WTC11 (cell line): ENCODE results near the gene TPCN2. TPM values are rescaled to one million over a fixed set of nuclear protein-coding genes. Genes with fewer than 3 reads are reported as not detected.

Experiments
- ATAC-seq: fragments of 200-7000 bp; cut with Tn5 transposase; 2 replicates; pipeline ENCODE4 v1.10.0; 2021; ENCODE audit warnings: mild to moderate bottlenecking, moderate library complexity
- CTCF ChIA-PET: fragments of 300-600 bp; sonication (Branson Sonifier 250); formaldehyde crosslinking; loops from one replicate; lab custom pipeline; 2021; ENCODE audit warnings: antibody characterized with exemption; lab: Charles Lee
- POLR2A ChIA-PET: fragments of 350-600 bp; sonication (Branson Sonifier 250); formaldehyde crosslinking; loops from one replicate; lab custom pipeline; 2021; ENCODE audit warnings: antibody characterized with exemption; lab: Charles Lee
- DNase-seq: peaks from one replicate; pipeline ENCODE4 v3.0.0; 2021; ENCODE audit warnings: low spot score
- H3K27ac Mint-ChIP-seq: 2 replicates; pipeline ENCODE4 v1.8.0; 2021; ENCODE audit warnings: mixed read lengths
- H3K27me3 Mint-ChIP-seq: 2 replicates; pipeline ENCODE4 v1.8.0; 2021; ENCODE audit warnings: low read depth, mild to moderate bottlenecking, moderate library complexity, mixed read lengths
- H3K36me3 Mint-ChIP-seq: 2 replicates; pipeline ENCODE4 v1.8.0; 2021; ENCODE audit warnings: mixed read lengths
- H3K4me1 Mint-ChIP-seq: 2 replicates; pipeline ENCODE4 v1.8.0; 2022; ENCODE audit warnings: mixed read lengths
- H3K4me3 Mint-ChIP-seq: 2 replicates; pipeline ENCODE4 v1.8.0; 2021; ENCODE audit warnings: mild to moderate bottlenecking, moderate library complexity, mixed read lengths
- H3K9me3 Mint-ChIP-seq: 2 replicates; pipeline ENCODE4 v1.8.0; 2021; ENCODE audit warnings: mixed read lengths
- CBFB ChIP-seq: sonication (generic); formaldehyde crosslinking; IDR thresholded peaks from 2 replicates; pipeline ENCODE4 v1.8.1; 2022; ENCODE audit warnings: mild to moderate bottlenecking, low read depth, missing genetic modification reagents
- ELF4 ChIP-seq: sonication (generic); formaldehyde crosslinking; IDR thresholded peaks from 2 replicates; pipeline ENCODE4 v1.8.1; 2022; ENCODE audit warnings: low read depth, mild to moderate bottlenecking, moderate library complexity, missing genetic modification reagents
- EMX1 ChIP-seq: fragments of 250-450 bp; sonication (Bioruptor Pico); IDR thresholded peaks from 2 replicates; pipeline ENCODE4 v1.8.0; 2021; ENCODE audit warnings: mild to moderate bottlenecking
- ESRRA ChIP-seq: sonication (generic); formaldehyde crosslinking; IDR thresholded peaks from 2 replicates; pipeline ENCODE4 v1.8.1; 2022; ENCODE audit warnings: mild to moderate bottlenecking, missing genetic modification reagents, borderline replicate concordance
- JAZF1 ChIP-seq: fragments of 250-450 bp; sonication (Bioruptor Pico); IDR thresholded peaks from 2 replicates; pipeline ENCODE4 v1.9.0; 2021; ENCODE audit warnings: moderate library complexity, mild to moderate bottlenecking, inconsistent platforms
- NFATC4 ChIP-seq: fragments of 250-450 bp; sonication (Bioruptor Pico); IDR thresholded peaks from 2 replicates; pipeline ENCODE4 v1.9.0; 2021; ENCODE audit warnings: mild to moderate bottlenecking
- NR3C1 ChIP-seq: sonication (generic); formaldehyde crosslinking; conservative IDR thresholded peaks from 2 replicates; pipeline ENCODE4 v1.8.1; 2023; ENCODE audit warnings: low read depth, mild to moderate bottlenecking, missing genetic modification reagents
- RELA ChIP-seq: sonication (generic); formaldehyde crosslinking; IDR thresholded peaks from 2 replicates; pipeline ENCODE4 v1.8.1; 2022; ENCODE audit warnings: missing genetic modification reagents, mild to moderate bottlenecking, borderline replicate concordance
- SOX15 ChIP-seq: fragments of 250-450 bp; sonication (Bioruptor Pico); IDR thresholded peaks from 2 replicates; pipeline ENCODE4 v1.9.0; 2021; ENCODE audit warnings: mild to moderate bottlenecking
- TCF7 ChIP-seq: sonication (generic); formaldehyde crosslinking; IDR thresholded peaks from 2 replicates; pipeline ENCODE4 v1.8.0; 2022; ENCODE audit warnings: mild to moderate bottlenecking, low read depth, missing genetic modification reagents, moderate library complexity
- ZBTB21 ChIP-seq: sonication (generic); formaldehyde crosslinking; IDR thresholded peaks from 2 replicates; pipeline ENCODE4 v1.8.1; 2023; ENCODE audit warnings: mild to moderate bottlenecking, missing genetic modification reagents, borderline replicate concordance
- ZNF121 ChIP-seq: sonication (generic); formaldehyde crosslinking; IDR thresholded peaks from 2 replicates; pipeline ENCODE4 v1.8.0; 2023; ENCODE audit warnings: missing genetic modification reagents
- ZNF263 ChIP-seq: sonication (generic); formaldehyde crosslinking; IDR thresholded peaks from 2 replicates; pipeline ENCODE4 v1.8.1; 2022; ENCODE audit warnings: low read depth, mild to moderate bottlenecking, moderate library complexity, missing genetic modification reagents
- ZNF423 ChIP-seq: fragments of 250-450 bp; sonication (Bioruptor Pico); IDR thresholded peaks from 2 replicates; pipeline ENCODE4 v2.1.2; 2022; ENCODE audit warnings: mild to moderate bottlenecking, moderate library complexity
- total RNA-seq: library from RNA; stranded (reverse); gene quantifications from 3 replicates; pipeline ENCODE4 v1.2.3, GENCODE V29; 2021
- TF ChIP-seq, protein P1 (sequence below): sonication (generic); formaldehyde crosslinking; IDR thresholded peaks from 2 replicates; pipeline ENCODE4 v1.8.1; 2022; ENCODE audit warnings: mild to moderate bottlenecking, moderate library complexity, missing genetic modification reagents
- TF ChIP-seq, protein P2 (sequence below): sonication (generic); formaldehyde crosslinking; IDR thresholded peaks from 2 replicates; pipeline ENCODE4 v1.8.1; 2023; ENCODE audit warnings: mild to moderate bottlenecking, moderate library complexity, missing genetic modification reagents
- TF ChIP-seq, protein P3 (sequence below): sonication (generic); formaldehyde crosslinking; IDR thresholded peaks from 2 replicates; pipeline ENCODE4 v1.8.0; 2022; ENCODE audit warnings: mild to moderate bottlenecking, missing genetic modification reagents
- TF ChIP-seq, protein P4 (sequence below): fragments of 250-450 bp; sonication (Bioruptor Pico); IDR thresholded peaks from 2 replicates; pipeline ENCODE4 v1.9.0; 2021; ENCODE audit warnings: mild to moderate bottlenecking, borderline replicate concordance
- TF ChIP-seq, protein P5 (sequence below): sonication (generic); formaldehyde crosslinking; IDR thresholded peaks from 2 replicates; pipeline ENCODE4 v1.8.1; 2023; ENCODE audit warnings: mild to moderate bottlenecking, missing genetic modification reagents, moderate library complexity
- TF ChIP-seq, protein P6 (sequence below): sonication (generic); formaldehyde crosslinking; IDR thresholded peaks from 2 replicates; pipeline ENCODE4 v1.8.0; 2022; ENCODE audit warnings: mild to moderate bottlenecking, missing genetic modification reagents
- TF ChIP-seq, protein P7 (sequence below): fragments of 250-450 bp; sonication (Bioruptor Pico); IDR thresholded peaks from 2 replicates; pipeline ENCODE4 v1.8.0; 2021; ENCODE audit warnings: mild to moderate bottlenecking
- TF ChIP-seq, protein P8 (sequence below): fragments of 250-450 bp; sonication (Bioruptor Pico); IDR thresholded peaks from 2 replicates; pipeline ENCODE4 v1.9.0; 2021; ENCODE audit warnings: moderate library complexity, mild to moderate bottlenecking, inconsistent platforms, borderline replicate concordance

TPCN2 gene
- total RNA-seq, 1 experiment from 2014 or later: 24.6 TPM

DNA sequence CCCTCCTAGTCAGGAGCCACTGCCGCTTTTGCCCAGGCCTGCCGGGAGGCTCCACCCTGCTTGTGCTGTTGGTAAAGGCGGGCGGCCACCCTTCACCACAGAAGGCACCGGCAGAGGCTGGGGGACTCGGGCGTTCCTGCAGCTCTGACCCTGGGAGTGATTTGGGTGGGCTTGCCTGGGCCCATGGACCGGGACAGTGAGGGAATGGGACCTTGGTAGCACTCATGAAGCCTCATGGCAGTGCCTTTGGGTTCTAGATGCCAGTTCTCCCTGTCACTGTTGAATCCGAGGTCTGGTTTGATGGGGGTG lies 4.4 kb downstream of the TPCN2 start:
- H3K36me3 Mint-ChIP-seq: peaks cover 2% of the 10 kb centered on the region; the same call in 1 of the 2 replicates
- H3K27me3 Mint-ChIP-seq: no peaks in the 10 kb centered on the region
- ChIA-PET POLR2A (no interaction called here), CTCF (no interaction called here)
- H3K4me1 Mint-ChIP-seq: peaks cover 13% of the 10 kb centered on the region
- H3K9me3 Mint-ChIP-seq: no peaks in the 10 kb centered on the region
- no peak for TF ChIP-seq ZNF423 (CRISPR knock-in tag)
- TF ChIP-seq, protein P1, sequence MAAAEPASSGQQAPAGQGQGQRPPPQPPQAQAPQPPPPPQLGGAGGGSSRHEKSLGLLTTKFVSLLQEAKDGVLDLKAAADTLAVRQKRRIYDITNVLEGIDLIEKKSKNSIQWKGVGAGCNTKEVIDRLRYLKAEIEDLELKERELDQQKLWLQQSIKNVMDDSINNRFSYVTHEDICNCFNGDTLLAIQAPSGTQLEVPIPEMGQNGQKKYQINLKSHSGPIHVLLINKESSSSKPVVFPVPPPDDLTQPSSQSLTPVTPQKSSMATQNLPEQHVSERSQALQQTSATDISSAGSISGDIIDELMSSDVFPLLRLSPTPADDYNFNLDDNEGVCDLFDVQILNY (CRISPR knock-in tag): no peak
- TF ChIP-seq, protein P2, sequence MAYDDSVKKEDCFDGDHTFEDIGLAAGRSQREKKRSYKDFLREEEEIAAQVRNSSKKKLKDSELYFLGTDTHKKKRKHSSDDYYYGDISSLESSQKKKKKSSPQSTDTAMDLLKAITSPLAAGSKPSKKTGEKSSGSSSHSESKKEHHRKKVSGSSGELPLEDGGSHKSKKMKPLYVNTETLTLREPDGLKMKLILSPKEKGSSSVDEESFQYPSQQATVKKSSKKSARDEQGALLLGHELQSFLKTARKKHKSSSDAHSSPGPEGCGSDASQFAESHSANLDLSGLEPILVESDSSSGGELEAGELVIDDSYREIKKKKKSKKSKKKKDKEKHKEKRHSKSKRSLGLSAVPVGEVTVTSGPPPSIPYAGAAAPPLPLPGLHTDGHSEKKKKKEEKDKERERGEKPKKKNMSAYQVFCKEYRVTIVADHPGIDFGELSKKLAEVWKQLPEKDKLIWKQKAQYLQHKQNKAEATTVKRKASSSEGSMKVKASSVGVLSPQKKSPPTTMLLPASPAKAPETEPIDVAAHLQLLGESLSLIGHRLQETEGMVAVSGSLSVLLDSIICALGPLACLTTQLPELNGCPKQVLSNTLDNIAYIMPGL: no peak
- no peak for TF ChIP-seq ZNF263 (CRISPR knock-in tag)
- TF ChIP-seq, protein P3, sequence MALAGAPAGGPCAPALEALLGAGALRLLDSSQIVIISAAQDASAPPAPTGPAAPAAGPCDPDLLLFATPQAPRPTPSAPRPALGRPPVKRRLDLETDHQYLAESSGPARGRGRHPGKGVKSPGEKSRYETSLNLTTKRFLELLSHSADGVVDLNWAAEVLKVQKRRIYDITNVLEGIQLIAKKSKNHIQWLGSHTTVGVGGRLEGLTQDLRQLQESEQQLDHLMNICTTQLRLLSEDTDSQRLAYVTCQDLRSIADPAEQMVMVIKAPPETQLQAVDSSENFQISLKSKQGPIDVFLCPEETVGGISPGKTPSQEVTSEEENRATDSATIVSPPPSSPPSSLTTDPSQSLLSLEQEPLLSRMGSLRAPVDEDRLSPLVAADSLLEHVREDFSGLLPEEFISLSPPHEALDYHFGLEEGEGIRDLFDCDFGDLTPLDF (CRISPR knock-in tag): no peak
- no peak for TF ChIP-seq RELA (CRISPR knock-in tag)
- TF ChIP-seq SOX15: no peak
- TF ChIP-seq TCF7 (CRISPR knock-in tag): no peak
- TF ChIP-seq, protein P4, sequence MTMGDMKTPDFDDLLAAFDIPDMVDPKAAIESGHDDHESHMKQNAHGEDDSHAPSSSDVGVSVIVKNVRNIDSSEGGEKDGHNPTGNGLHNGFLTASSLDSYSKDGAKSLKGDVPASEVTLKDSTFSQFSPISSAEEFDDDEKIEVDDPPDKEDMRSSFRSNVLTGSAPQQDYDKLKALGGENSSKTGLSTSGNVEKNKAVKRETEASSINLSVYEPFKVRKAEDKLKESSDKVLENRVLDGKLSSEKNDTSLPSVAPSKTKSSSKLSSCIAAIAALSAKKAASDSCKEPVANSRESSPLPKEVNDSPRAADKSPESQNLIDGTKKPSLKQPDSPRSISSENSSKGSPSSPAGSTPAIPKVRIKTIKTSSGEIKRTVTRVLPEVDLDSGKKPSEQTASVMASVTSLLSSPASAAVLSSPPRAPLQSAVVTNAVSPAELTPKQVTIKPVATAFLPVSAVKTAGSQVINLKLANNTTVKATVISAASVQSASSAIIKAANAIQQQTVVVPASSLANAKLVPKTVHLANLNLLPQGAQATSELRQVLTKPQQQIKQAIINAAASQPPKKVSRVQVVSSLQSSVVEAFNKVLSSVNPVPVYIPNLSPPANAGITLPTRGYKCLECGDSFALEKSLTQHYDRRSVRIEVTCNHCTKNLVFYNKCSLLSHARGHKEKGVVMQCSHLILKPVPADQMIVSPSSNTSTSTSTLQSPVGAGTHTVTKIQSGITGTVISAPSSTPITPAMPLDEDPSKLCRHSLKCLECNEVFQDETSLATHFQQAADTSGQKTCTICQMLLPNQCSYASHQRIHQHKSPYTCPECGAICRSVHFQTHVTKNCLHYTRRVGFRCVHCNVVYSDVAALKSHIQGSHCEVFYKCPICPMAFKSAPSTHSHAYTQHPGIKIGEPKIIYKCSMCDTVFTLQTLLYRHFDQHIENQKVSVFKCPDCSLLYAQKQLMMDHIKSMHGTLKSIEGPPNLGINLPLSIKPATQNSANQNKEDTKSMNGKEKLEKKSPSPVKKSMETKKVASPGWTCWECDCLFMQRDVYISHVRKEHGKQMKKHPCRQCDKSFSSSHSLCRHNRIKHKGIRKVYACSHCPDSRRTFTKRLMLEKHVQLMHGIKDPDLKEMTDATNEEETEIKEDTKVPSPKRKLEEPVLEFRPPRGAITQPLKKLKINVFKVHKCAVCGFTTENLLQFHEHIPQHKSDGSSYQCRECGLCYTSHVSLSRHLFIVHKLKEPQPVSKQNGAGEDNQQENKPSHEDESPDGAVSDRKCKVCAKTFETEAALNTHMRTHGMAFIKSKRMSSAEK (CRISPR knock-in tag): no peak
- no peak for TF ChIP-seq NFATC4 (CRISPR knock-in tag)
- TF ChIP-seq, protein P5, sequence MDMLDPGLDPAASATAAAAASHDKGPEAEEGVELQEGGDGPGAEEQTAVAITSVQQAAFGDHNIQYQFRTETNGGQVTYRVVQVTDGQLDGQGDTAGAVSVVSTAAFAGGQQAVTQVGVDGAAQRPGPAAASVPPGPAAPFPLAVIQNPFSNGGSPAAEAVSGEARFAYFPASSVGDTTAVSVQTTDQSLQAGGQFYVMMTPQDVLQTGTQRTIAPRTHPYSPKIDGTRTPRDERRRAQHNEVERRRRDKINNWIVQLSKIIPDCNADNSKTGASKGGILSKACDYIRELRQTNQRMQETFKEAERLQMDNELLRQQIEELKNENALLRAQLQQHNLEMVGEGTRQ (CRISPR knock-in tag): no peak
- TF ChIP-seq, protein P6, sequence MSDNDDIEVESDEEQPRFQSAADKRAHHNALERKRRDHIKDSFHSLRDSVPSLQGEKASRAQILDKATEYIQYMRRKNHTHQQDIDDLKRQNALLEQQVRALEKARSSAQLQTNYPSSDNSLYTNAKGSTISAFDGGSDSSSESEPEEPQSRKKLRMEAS (CRISPR knock-in tag): no peak
- TF ChIP-seq CBFB (CRISPR knock-in tag): no peak
- ATAC-seq: no peak
- H3K27ac Mint-ChIP-seq: no peak overlapping the region; the same call in 1 of the 2 replicates
- H3K4me3 Mint-ChIP-seq: no peak overlapping the region
- DNase-seq: no peak

DNA sequence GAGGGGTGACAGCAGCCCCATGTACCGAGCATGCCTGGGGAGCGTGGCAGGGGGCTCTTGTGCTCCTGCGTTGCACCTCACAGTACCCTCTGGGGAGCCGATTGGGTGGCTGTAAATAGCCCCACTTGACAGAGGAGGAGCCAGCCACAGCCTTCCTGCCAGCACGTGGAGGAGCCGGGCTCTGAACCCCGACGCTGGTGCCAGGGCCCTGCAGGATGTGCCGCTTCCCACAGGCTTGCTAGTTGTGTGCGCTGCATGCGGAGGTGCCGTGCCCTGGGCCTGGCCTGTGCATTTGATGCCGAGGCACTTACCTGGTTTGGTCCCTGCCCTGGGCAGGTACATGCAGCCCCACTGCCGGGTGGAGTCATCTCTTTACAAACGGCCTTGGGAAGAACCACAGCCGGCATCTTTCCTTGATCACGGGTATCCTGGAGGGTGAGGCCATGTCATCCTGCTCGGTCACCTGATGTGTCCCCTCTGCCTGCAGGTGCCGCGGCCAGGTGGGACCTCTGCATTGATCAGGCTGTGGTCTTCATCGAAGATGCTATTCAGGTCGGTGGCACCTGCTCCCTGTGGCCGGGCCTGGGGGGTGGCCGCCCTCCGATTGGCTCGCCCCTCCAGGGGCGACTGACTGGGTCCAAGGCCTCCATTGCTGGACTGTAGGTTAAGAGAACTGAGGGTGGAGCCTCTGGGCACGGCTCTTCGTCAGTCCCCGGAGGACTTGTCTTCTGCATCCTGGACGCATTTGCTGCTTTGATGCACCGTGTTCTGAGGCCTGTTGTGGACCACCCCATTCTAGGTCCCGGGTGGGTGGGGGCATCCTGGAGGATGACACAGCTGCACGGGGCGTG lies 5.0 kb downstream of the TPCN2 start:
- Mint-ChIP-seq H3K36me3 (peaks cover 2% of the 10 kb centered on the region; the same call in 1 of the 2 replicates), H3K4me3 (no peak overlapping the region), H3K27ac (no peak overlapping the region; the same call in 1 of the 2 replicates), H3K9me3 (no peaks in the 10 kb centered on the region), H3K27me3 (no peaks in the 10 kb centered on the region), H3K4me1 (peaks cover 10% of the 10 kb centered on the region; the same call in 1 of the 2 replicates)
- ChIA-PET POLR2A (no interaction called here), CTCF (no interaction called here)
- DNase-seq (no peak), ATAC-seq (no peak)
- no peak for TF ChIP-seq ESRRA
- TF ChIP-seq JAZF1 (CRISPR knock-in tag): no peak
- TF ChIP-seq NR3C1 (CRISPR knock-in tag): no peak
- TF ChIP-seq EMX1 (CRISPR knock-in tag): no peak
- no peak for TF ChIP-seq ZBTB21 (CRISPR knock-in tag)
- no peak for TF ChIP-seq ZNF121 (CRISPR knock-in tag)
- TF ChIP-seq, protein P7, sequence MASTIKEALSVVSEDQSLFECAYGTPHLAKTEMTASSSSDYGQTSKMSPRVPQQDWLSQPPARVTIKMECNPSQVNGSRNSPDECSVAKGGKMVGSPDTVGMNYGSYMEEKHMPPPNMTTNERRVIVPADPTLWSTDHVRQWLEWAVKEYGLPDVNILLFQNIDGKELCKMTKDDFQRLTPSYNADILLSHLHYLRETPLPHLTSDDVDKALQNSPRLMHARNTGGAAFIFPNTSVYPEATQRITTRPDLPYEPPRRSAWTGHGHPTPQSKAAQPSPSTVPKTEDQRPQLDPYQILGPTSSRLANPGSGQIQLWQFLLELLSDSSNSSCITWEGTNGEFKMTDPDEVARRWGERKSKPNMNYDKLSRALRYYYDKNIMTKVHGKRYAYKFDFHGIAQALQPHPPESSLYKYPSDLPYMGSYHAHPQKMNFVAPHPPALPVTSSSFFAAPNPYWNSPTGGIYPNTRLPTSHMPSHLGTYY: no peak
- no peak for TF ChIP-seq ELF4 (CRISPR knock-in tag)
- TF ChIP-seq, protein P8, sequence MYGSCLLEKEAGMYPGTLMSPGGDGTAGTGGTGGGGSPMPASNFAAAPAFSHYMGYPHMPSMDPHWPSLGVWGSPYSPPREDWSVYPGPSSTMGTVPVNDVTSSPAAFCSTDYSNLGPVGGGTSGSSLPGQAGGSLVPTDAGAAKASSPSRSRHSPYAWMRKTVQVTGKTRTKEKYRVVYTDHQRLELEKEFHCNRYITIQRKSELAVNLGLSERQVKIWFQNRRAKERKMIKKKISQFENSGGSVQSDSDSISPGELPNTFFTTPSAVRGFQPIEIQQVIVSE: no peak
